Body of pancreas (tissue), 4 donors: ENCODE results near the gene ABCC6. TPM values are rescaled to one million over a fixed set of nuclear protein-coding genes. Genes with fewer than 3 reads are reported as not detected.

Source experiments
- ATAC-seq: fragments of 150-250 bp; one replicate; pipeline ENCODE4 v1.9.1; 2016
- DNase-seq, 4 donors: peaks; one replicate each; pipeline ENCODE4 v3.0.0-alpha.2; 2019
- H3K27ac ChIP-seq, 4 donors: fragments of 200-600 bp; sonication (generic); 1 replicate in 3 of 4; 2 replicates in 1 of 4; pipeline versions ENCODE4 v1.5.1 to v1.6.1; 2016 to 2019; ENCODE audit warnings: mild to moderate bottlenecking in 1 of 4, mixed read lengths in 1 of 4, moderate library complexity in 1 of 4
- H3K27me3 ChIP-seq, 2 donors: fragments of 200-600 bp; sonication (generic); one replicate each; pipeline ENCODE4 v1.6.0; 2016; ENCODE audit warnings: mild to moderate bottlenecking in 1 of 2
- H3K36me3 ChIP-seq, 2 donors: fragments of 200-600 bp; sonication (generic); replicated peaks in 1 of 2; 2 replicates each; pipeline ENCODE4 v1.5.1; 2016; ENCODE audit warnings: low read depth in 2 of 2; ENCODE audit not compliant: insufficient read depth in 1 of 2
- H3K4me1 ChIP-seq: fragments of 200-600 bp; sonication (generic); one replicate; pipeline ENCODE4 v1.6.0; 2016
- H3K4me3 ChIP-seq, 2 donors: fragments of 200-600 bp; sonication (generic); 1 replicate in 1 of 2; 2 replicates in 1 of 2; pipeline ENCODE4 v1.5.1; 2016 to 2019
- H3K9me3 ChIP-seq, 3 donors: fragments of 200-600 bp; sonication (generic); 1 replicate in 2 of 3; 2 replicates in 1 of 3; pipeline ENCODE4 v1.5.1; 2016
- CTCF ChIP-seq, 7 experiments: fragments of 450-650 bp in 4 of 7; fragments of 200-600 bp in 3 of 7; sonication (generic) in 3 of 7; IDR thresholded peaks; one replicate each; pipeline ENCODE4 v1.5.1; 2016 to 2019; ENCODE audit warnings: antibody characterized with exemption in 7 of 7
- POLR2A ChIP-seq, 3 donors: fragments of 450-650 bp; IDR thresholded peaks; one replicate each; pipeline ENCODE4 v1.6.1; 2016; ENCODE audit warnings: antibody characterized with exemption in 3 of 3, mild to moderate bottlenecking in 2 of 3
- WGBS, 2 donors: methylation state at CpG; one replicate each; pipeline ENCODE4 v1.1.5; 2017; 5-methylcytosine and 5-hydroxymethylcytosine counted together
- intact Hi-C: fragments of 100-400 bp; cut with DNase I; formaldehyde crosslinking; loops from one replicate; pipeline ENCODE4 v1.15.1; 2023
- total RNA-seq, 2 donors: library from RNA; depleted of rRNA; stranded (reverse); fragments of >200 nt; gene quantifications; one replicate each; pipeline ENCODE4 v1.1.0, GENCODE V29; 2016

Gene ABCC6
- total RNA-seq, 2 donors from 2014 or later: 19.4 to 45.1 TPM

- H3K27me3 ChIP-seq: no peaks in the 10 kb centered on the region
- 93 to 98% methylated on average over 4 of the region's 4 CpGs for WGBS, 2 donors
- H3K4me1 ChIP-seq: no peaks in the 10 kb centered on the region
- no peak overlapping the region for H3K4me3 ChIP-seq
- intact Hi-C loops: no loop called here
- H3K9me3 ChIP-seq: no peaks in the 10 kb centered on the region
- H3K36me3 ChIP-seq: peaks cover 3 to 22% of the 10 kb centered on the region in 2 donors
- DNase-seq (no peak), ATAC-seq (no peak)
- TF ChIP-seq POLR2A (IDR thresholded peaks at IDR 0.05) (no peak), CTCF (IDR thresholded peaks at IDR 0.05) (no peak)
- H3K27ac ChIP-seq: no peak overlapping the region
Measured at GRCh38 chr16:16171332-16171919, 51.9 kb downstream of the ABCC6 start.

- no peak overlapping the region for H3K4me3 ChIP-seq
- H3K4me1 ChIP-seq: no peaks in the 10 kb centered on the region
- H3K36me3 ChIP-seq: peaks cover 3 to 16% of the 10 kb centered on the region in 2 donors
- H3K27me3 ChIP-seq: no peaks in the 10 kb centered on the region
- intact Hi-C loops: no loop called here
- no peak for DNase-seq
- WGBS, 2 donors: 86 to 100% methylated on average over 6 to 7 of the region's 15 CpGs
- H3K27ac ChIP-seq: no peak overlapping the region
- H3K9me3 ChIP-seq: no peaks in the 10 kb centered on the region
- ATAC-seq: no peak
- TF ChIP-seq CTCF (IDR thresholded peaks at IDR 0.05) (no peak), POLR2A (IDR thresholded peaks at IDR 0.05) (no peak)
Measured at GRCh38 chr16:16169615-16170014, 53.7 kb downstream of the ABCC6 start.

- H3K36me3 ChIP-seq: peaks cover 3 to 16% of the 10 kb centered on the region in 2 donors
- no peak for TF ChIP-seq POLR2A (IDR thresholded peaks at IDR 0.05)
- no peak for TF ChIP-seq CTCF (IDR thresholded peaks at IDR 0.05)
- H3K27ac ChIP-seq: no peak overlapping the region
- no peaks in the 10 kb centered on the region for H3K4me1 ChIP-seq
- no peak for ATAC-seq
- no peak for DNase-seq
- H3K9me3 ChIP-seq: no peaks in the 10 kb centered on the region
- no peaks in the 10 kb centered on the region for H3K27me3 ChIP-seq
- H3K4me3 ChIP-seq: no peak overlapping the region
- 78 to 81% methylated on average over 13 to 14 of the region's 14 CpGs for WGBS, 2 donors
- intact Hi-C loops: no loop called here
Measured at GRCh38 chr16:16168431-16168830, 54.9 kb downstream of the ABCC6 start.

GRCh38 chr16:16167927-16168326 lies 55.4 kb downstream of the ABCC6 start:
- 78 to 80% methylated on average over 3 to 11 of the region's 11 CpGs for WGBS, 2 donors
- no peak for DNase-seq
- Histone ChIP-seq H3K36me3 (peaks cover 3 to 12% of the 10 kb centered on the region in 2 donors), H3K27me3 (no peaks in the 10 kb centered on the region), H3K27ac (no peak overlapping the region), H3K9me3 (no peaks in the 10 kb centered on the region), H3K4me1 (no peaks in the 10 kb centered on the region), H3K4me3 (no peak overlapping the region)
- intact Hi-C loops: no loop called here
- TF ChIP-seq CTCF (IDR thresholded peaks at IDR 0.05) (no peak), POLR2A (IDR thresholded peaks at IDR 0.05) (no peak)
- no peak for ATAC-seq

GRCh38 chr16:16166949-16167348 lies 56.3 kb downstream of the ABCC6 start:
- Histone ChIP-seq H3K27ac (no peak overlapping the region), H3K36me3 (peaks cover 3 to 12% of the 10 kb centered on the region in 2 donors), H3K9me3 (no peaks in the 10 kb centered on the region), H3K4me1 (no peaks in the 10 kb centered on the region), H3K27me3 (no peaks in the 10 kb centered on the region), H3K4me3 (no peak overlapping the region)
- ATAC-seq: no peak
- intact Hi-C loops: no loop called here
- TF ChIP-seq POLR2A (IDR thresholded peaks at IDR 0.05): no peak
- DNase-seq: no peak
- WGBS, 2 donors: 35 to 38% methylated on average over 2 of the region's 2 CpGs
